Activated CD8-positive, alpha-beta memory T cell treated with anti-CD3 and anti-CD28 coated beads, Interleukin-2, amount 10 ng/mL, durations not matched to agents 7 days and 5 days (primary cell): ENCODE results near the gene FBXO30. TPM values are rescaled to one million over a fixed set of nuclear protein-coding genes. Genes with fewer than 3 reads are reported as not detected.

Source experiments
- ATAC-seq: fragments of 150-1000 bp; cut with Tn5 transposase; one replicate; pipeline ENCODE4 v1.10.0; 2021; ENCODE audit warnings: moderate library complexity
- CTCF ChIA-PET: fragments of 350-600 bp; sonication (Branson Sonifier 250); formaldehyde crosslinking; loops from one replicate; lab custom pipeline; 2021; ENCODE audit warnings: antibody characterized with exemption; lab: Charles Lee
- DNase-seq: peaks from one replicate; pipeline ENCODE4 v3.0.0-alpha.2; 2020
- H3K27ac Mint-ChIP-seq: one replicate; pipeline ENCODE4 v1.8.0; 2021; ENCODE audit warnings: mild to moderate bottlenecking, mixed read lengths
- H3K27me3 Mint-ChIP-seq: one replicate; pipeline ENCODE4 v1.8.0; 2021; ENCODE audit warnings: mixed read lengths
- H3K36me3 Mint-ChIP-seq: one replicate; pipeline ENCODE4 v1.8.0; 2021; ENCODE audit warnings: mild to moderate bottlenecking, mixed read lengths
- H3K4me1 Mint-ChIP-seq: one replicate; pipeline ENCODE4 v1.8.0; 2021; ENCODE audit warnings: mixed read lengths
- H3K4me3 Mint-ChIP-seq: one replicate; pipeline ENCODE4 v1.8.0; 2021; ENCODE audit warnings: mild to moderate bottlenecking, moderate library complexity, mixed read lengths
- H3K9me3 Mint-ChIP-seq: one replicate; pipeline ENCODE4 v1.8.0; 2022; ENCODE audit warnings: low read depth, mixed read lengths
- total RNA-seq, 2 experiments: library from RNA; stranded (reverse); gene quantifications; one replicate each; pipeline ENCODE4 v1.2.3, GENCODE V29; 2021

The FBXO30 gene
- total RNA-seq, 2 experiments from 2014 or later: 4.2 to 7.4 TPM

GRCh38 chr6:145811741-145812140 is 2.9 kb downstream of the FBXO30 start:
- H3K4me1 Mint-ChIP-seq: peaks cover 26% of the 10 kb centered on the region
- no peak overlapping the region for H3K4me3 Mint-ChIP-seq
- CTCF ChIA-PET: interaction anchor here (1.2 kb wide), 1 partner anchor 9 kb away, joined by 3 read pairs; no protein-coding TSS in a partner anchor
- no peak for ATAC-seq
- no peak for DNase-seq
- H3K9me3 Mint-ChIP-seq: peaks cover 4% of the 10 kb centered on the region
- peaks cover 10% of the 10 kb centered on the region for H3K36me3 Mint-ChIP-seq
- H3K27ac Mint-ChIP-seq: no peak overlapping the region
- H3K27me3 Mint-ChIP-seq: no peaks in the 10 kb centered on the region

- peaks cover 25% of the 10 kb centered on the region for H3K36me3 Mint-ChIP-seq
- ATAC-seq (no peak), DNase-seq (no peak)
- peaks cover 4% of the 10 kb centered on the region for H3K9me3 Mint-ChIP-seq
- CTCF ChIA-PET: no interaction called here
- H3K4me1 Mint-ChIP-seq: peaks cover 13% of the 10 kb centered on the region
- H3K27me3 Mint-ChIP-seq: no peaks in the 10 kb centered on the region
- H3K4me3 Mint-ChIP-seq: no peak overlapping the region
- H3K27ac Mint-ChIP-seq: no peak overlapping the region
Observed at GRCh38 chr6:145809785-145810184, 4.8 kb downstream of the FBXO30 start.

- no peak overlapping the region for H3K27ac Mint-ChIP-seq
- peaks cover 13% of the 10 kb centered on the region for H3K4me1 Mint-ChIP-seq
- DNase-seq: no peak
- no peak overlapping the region for H3K4me3 Mint-ChIP-seq
- CTCF ChIA-PET: no interaction called here
- peaks cover 4% of the 10 kb centered on the region for H3K9me3 Mint-ChIP-seq
- H3K36me3 Mint-ChIP-seq: peaks cover 30% of the 10 kb centered on the region
- H3K27me3 Mint-ChIP-seq: no peaks in the 10 kb centered on the region
- ATAC-seq: no peak
Observed at GRCh38 chr6:145809211-145809610, 5.4 kb downstream of the FBXO30 start.

- peaks cover 4% of the 10 kb centered on the region for H3K9me3 Mint-ChIP-seq
- H3K27ac Mint-ChIP-seq: no peak overlapping the region
- H3K4me1 Mint-ChIP-seq: peaks cover 8% of the 10 kb centered on the region
- CTCF ChIA-PET: no interaction called here
- H3K27me3 Mint-ChIP-seq: no peaks in the 10 kb centered on the region
- peaks cover 36% of the 10 kb centered on the region for H3K36me3 Mint-ChIP-seq
- no peak overlapping the region for H3K4me3 Mint-ChIP-seq
- DNase-seq: no peak
- ATAC-seq: no peak
Observed at GRCh38 chr6:145808239-145808638, 6.4 kb downstream of the FBXO30 start.

- H3K27me3 Mint-ChIP-seq: no peaks in the 10 kb centered on the region
- ATAC-seq (no peak), DNase-seq (no peak)
- H3K36me3 Mint-ChIP-seq: peaks cover 51% of the 10 kb centered on the region
- H3K4me1 Mint-ChIP-seq: no peaks in the 10 kb centered on the region
- no peak overlapping the region for H3K4me3 Mint-ChIP-seq
- H3K27ac Mint-ChIP-seq: no peak overlapping the region
- CTCF ChIA-PET: interaction anchor here (0.8 to 0.9 kb wide), 2 partner anchors 10 to 13 kb away, joined by 3 to 4 read pairs; no protein-coding TSS in a partner anchor
- H3K9me3 Mint-ChIP-seq: peaks cover 2% of the 10 kb centered on the region
Observed at GRCh38 chr6:145802141-145802540, 12.5 kb downstream of the FBXO30 start.

- no peak overlapping the region for H3K4me3 Mint-ChIP-seq
- no peaks in the 10 kb centered on the region for H3K4me1 Mint-ChIP-seq
- no peaks in the 10 kb centered on the region for H3K9me3 Mint-ChIP-seq
- H3K36me3 Mint-ChIP-seq: peaks cover 46% of the 10 kb centered on the region
- ATAC-seq: no peak
- CTCF ChIA-PET: no interaction called here
- DNase-seq: no peak
- H3K27ac Mint-ChIP-seq: no peak overlapping the region
- no peaks in the 10 kb centered on the region for H3K27me3 Mint-ChIP-seq
Observed at GRCh38 chr6:145801021-145801420, 13.6 kb downstream of the FBXO30 start.

- peaks cover 27% of the 10 kb centered on the region for H3K36me3 Mint-ChIP-seq
- ATAC-seq: no peak
- no peak overlapping the region for H3K27ac Mint-ChIP-seq
- no peak overlapping the region for H3K4me3 Mint-ChIP-seq
- CTCF ChIA-PET: no interaction called here
- DNase-seq: no peak
- H3K4me1 Mint-ChIP-seq: no peaks in the 10 kb centered on the region
- no peaks in the 10 kb centered on the region for H3K27me3 Mint-ChIP-seq
- no peaks in the 10 kb centered on the region for H3K9me3 Mint-ChIP-seq
Observed at GRCh38 chr6:145798530-145798929, 16.1 kb downstream of the FBXO30 start.

GRCh38 chr6:145789443-145789842 is 25.2 kb downstream of the FBXO30 start:
- H3K27ac Mint-ChIP-seq: no peak overlapping the region
- peaks cover 7% of the 10 kb centered on the region for H3K9me3 Mint-ChIP-seq

GRCh38 chr6:145787688-145788087 is 26.9 kb downstream of the FBXO30 start:
- Mint-ChIP-seq H3K4me3 (no peak overlapping the region), H3K27ac (no peak overlapping the region), H3K27me3 (no peaks in the 10 kb centered on the region), H3K9me3 (peaks cover 7% of the 10 kb centered on the region), H3K36me3 (peaks cover 16% of the 10 kb centered on the region), H3K4me1 (peaks cover 13% of the 10 kb centered on the region)
- DNase-seq (no peak), ATAC-seq (no peak)
- CTCF ChIA-PET: no interaction called here

More at GRCh38 chr6:145789443-145789842, 25.2 kb downstream of the FBXO30 start:
- ATAC-seq: no peak
- Mint-ChIP-seq H3K4me3 (no peak overlapping the region), H3K4me1 (peaks cover 7% of the 10 kb centered on the region), H3K27me3 (no peaks in the 10 kb centered on the region), H3K36me3 (peaks cover 14% of the 10 kb centered on the region)
- CTCF ChIA-PET: no interaction called here
- DNase-seq: no peak

- ATAC-seq (no peak), DNase-seq (no peak)
- peaks cover 4% of the 10 kb centered on the region for H3K9me3 Mint-ChIP-seq
- H3K4me1 Mint-ChIP-seq: peaks cover 13% of the 10 kb centered on the region
- no peaks in the 10 kb centered on the region for H3K27me3 Mint-ChIP-seq
- H3K36me3 Mint-ChIP-seq: peaks cover 8% of the 10 kb centered on the region
- no peak overlapping the region for H3K4me3 Mint-ChIP-seq
- no peak overlapping the region for H3K27ac Mint-ChIP-seq
- CTCF ChIA-PET: interaction anchor here (2.4 kb wide), 1 partner anchor 12 kb away, joined by 5 read pairs; no protein-coding TSS in a partner anchor
Observed at GRCh38 chr6:145784683-145785082, 29.9 kb downstream of the FBXO30 start.

- DNase-seq: no peak
- H3K27ac Mint-ChIP-seq: no peak overlapping the region
- no peak overlapping the region for H3K4me3 Mint-ChIP-seq
- H3K9me3 Mint-ChIP-seq: peaks cover 2% of the 10 kb centered on the region
- peaks cover 13% of the 10 kb centered on the region for H3K4me1 Mint-ChIP-seq
- no peaks in the 10 kb centered on the region for H3K27me3 Mint-ChIP-seq
- CTCF ChIA-PET: interaction anchor here (2.4 kb wide), 1 partner anchor 12 kb away, joined by 5 read pairs; no protein-coding TSS in a partner anchor
- H3K36me3 Mint-ChIP-seq: peaks cover 8% of the 10 kb centered on the region
- ATAC-seq: no peak
Observed at GRCh38 chr6:145783796-145784195, 30.8 kb downstream of the FBXO30 start.

- DNase-seq (no peak), ATAC-seq (no peak)
- no peaks in the 10 kb centered on the region for H3K27me3 Mint-ChIP-seq
- H3K4me3 Mint-ChIP-seq: no peak overlapping the region
- no peak overlapping the region for H3K27ac Mint-ChIP-seq
- H3K36me3 Mint-ChIP-seq: no peaks in the 10 kb centered on the region
- no peaks in the 10 kb centered on the region for H3K9me3 Mint-ChIP-seq
- CTCF ChIA-PET: interaction anchor here (1.3 to 1.5 kb wide), 2 partner anchors 10 to 11 kb away, joined by 3 to 5 read pairs; no protein-coding TSS in a partner anchor
- H3K4me1 Mint-ChIP-seq: no peaks in the 10 kb centered on the region
Observed at GRCh38 chr6:145772846-145773245, 41.7 kb downstream of the FBXO30 start.

- ATAC-seq (no peak), DNase-seq (no peak)
- H3K4me1 Mint-ChIP-seq: no peaks in the 10 kb centered on the region
- no peak overlapping the region for H3K27ac Mint-ChIP-seq
- H3K4me3 Mint-ChIP-seq: no peak overlapping the region
- H3K27me3 Mint-ChIP-seq: no peaks in the 10 kb centered on the region
- no peaks in the 10 kb centered on the region for H3K36me3 Mint-ChIP-seq
- H3K9me3 Mint-ChIP-seq: no peaks in the 10 kb centered on the region
- CTCF ChIA-PET: no interaction called here
Observed at GRCh38 chr6:145765449-145765848, 49.1 kb downstream of the FBXO30 start.

- no peak overlapping the region for H3K4me3 Mint-ChIP-seq
- H3K27me3 Mint-ChIP-seq: no peaks in the 10 kb centered on the region
- H3K27ac Mint-ChIP-seq: no peak overlapping the region
- no peak for ATAC-seq
- CTCF ChIA-PET: interaction anchor here (0.9 kb wide), 1 partner anchor 29 kb away, joined by 3 read pairs; the partner anchor contains the start of gene EPM2A
- H3K4me1 Mint-ChIP-seq: no peaks in the 10 kb centered on the region
- H3K36me3 Mint-ChIP-seq: no peaks in the 10 kb centered on the region
- H3K9me3 Mint-ChIP-seq: no peaks in the 10 kb centered on the region
- DNase-seq: no peak
Observed at GRCh38 chr6:145763742-145764141, 50.9 kb downstream of the FBXO30 start.
